CD4-positive, CD25-positive, alpha-beta regulatory T cell (primary cell): ENCODE data around the gene PPIL6. TPM values are rescaled to one million over a fixed set of nuclear protein-coding genes. Genes with fewer than 3 reads are reported as not detected.

Source experiments
- ATAC-seq, 2 donors: fragments of 150-1000 bp; cut with Tn5 transposase; one replicate each; pipeline ENCODE4 v1.10.0; 2021; ENCODE audit warnings: low read depth in 2 of 2, moderate number of reproducible peaks in 2 of 2, moderate library complexity in 1 of 2
- DNase-seq, 3 donors: peaks; one replicate each; pipeline versions ENCODE4 v3.0.0 to v3.0.0-alpha.2; 2012 to 2022; ENCODE audit warnings: mixed read lengths in 1 of 3
- H3K27ac ChIP-seq: one replicate; pipeline ENCODE4 v1.7.0; 2013; ENCODE audit warnings: mild to moderate bottlenecking, low read length; ENCODE audit not compliant: insufficient read depth, poor library complexity, severe bottlenecking
- H3K27me3 ChIP-seq: one replicate; pipeline ENCODE4 v1.7.0; 2013; ENCODE audit warnings: low read length; ENCODE audit not compliant: control insufficient read depth, insufficient read depth
- H3K36me3 ChIP-seq: one replicate; pipeline ENCODE4 v1.7.0; 2013; ENCODE audit warnings: mild to moderate bottlenecking, low read length, moderate library complexity; ENCODE audit not compliant: control insufficient read depth, insufficient read depth
- H3K4me1 ChIP-seq: 2 replicates; pipeline ENCODE4 v1.7.0; 2013; ENCODE audit warnings: mild to moderate bottlenecking, low read length; ENCODE audit not compliant: insufficient read depth, control insufficient read depth, poor library complexity, severe bottlenecking
- H3K4me3 ChIP-seq: one replicate; pipeline ENCODE4 v1.7.0; 2013; ENCODE audit warnings: low read depth, mild to moderate bottlenecking, low read length, moderate library complexity
- H3K9me3 ChIP-seq, 2 experiments: 1 replicate in 1 of 2; 2 replicates in 1 of 2; pipeline ENCODE4 v1.7.0; 2013; ENCODE audit warnings: low read length in 2 of 2, mild to moderate bottlenecking in 1 of 2, moderate library complexity in 1 of 2; ENCODE audit not compliant: control insufficient read depth in 2 of 2
- H3K27ac Mint-ChIP-seq, 3 donors: one replicate each; pipeline ENCODE4 v1.8.0; 2020 to 2022; ENCODE audit warnings: mild to moderate bottlenecking in 3 of 3, mixed read lengths in 3 of 3, moderate library complexity in 2 of 3
- H3K27me3 Mint-ChIP-seq: one replicate; pipeline ENCODE4 v1.8.0; 2022; ENCODE audit warnings: mild to moderate bottlenecking, mixed read lengths
- H3K36me3 Mint-ChIP-seq: one replicate; pipeline ENCODE4 v1.8.0; 2020; ENCODE audit warnings: mixed read lengths
- H3K4me1 Mint-ChIP-seq, 4 donors: one replicate each; pipeline ENCODE4 v1.8.0; 2020 to 2022; ENCODE audit warnings: mixed read lengths in 4 of 4, mild to moderate bottlenecking in 1 of 4
- H3K4me3 Mint-ChIP-seq, 4 donors: one replicate each; pipeline ENCODE4 v1.8.0; 2020 to 2022; ENCODE audit warnings: mild to moderate bottlenecking in 4 of 4, mixed read lengths in 4 of 4, moderate library complexity in 3 of 4
- H3K9me3 Mint-ChIP-seq, 7 donors: one replicate each; pipeline ENCODE4 v1.8.0; 2020 to 2022; ENCODE audit warnings: mixed read lengths in 7 of 7, mild to moderate bottlenecking in 3 of 7, moderate library complexity in 2 of 7
- polyA plus RNA-seq, 4 donors: library from polyadenylated mRNA; unstranded; fragments of 300-500 nt; fragmentation: Illumina TruSeq; gene quantifications; one replicate each; pipeline ENCODE4 v1.2.3, GENCODE V29; 2021
- total RNA-seq: library from RNA; stranded (reverse); gene quantifications from one replicate; pipeline ENCODE4 v1.2.3, GENCODE V29; 2022

The PPIL6 gene
- total and polyA plus RNA-seq, 5 donors from 2014 or later = 0.24 to 0.91 (median 0.42) TPM

- no peaks in the 10 kb centered on the region for H3K27me3 Mint-ChIP-seq
- ATAC-seq = no peak
- Histone ChIP-seq H3K27me3 (no peaks in the 10 kb centered on the region), H3K36me3 (peaks cover 87% of the 10 kb centered on the region), H3K9me3 (no peaks in the 10 kb centered on the region), H3K27ac (no peak overlapping the region), H3K4me1 (peaks cover 45% of the 10 kb centered on the region), H3K4me3 (no peak overlapping the region)
- H3K4me3 Mint-ChIP-seq = peak overlapping the region in 2 of 4 donors; percentile 2 to 47
- peaks cover 6 to 92% (median 60%) of the 10 kb centered on the region in 4 donors for H3K4me1 Mint-ChIP-seq
- no peak for DNase-seq
- H3K9me3 Mint-ChIP-seq = peaks cover 0 to 3% (median 0%) of the 10 kb centered on the region in 7 donors
- peaks cover 79% of the 10 kb centered on the region for H3K36me3 Mint-ChIP-seq
- peak overlapping the region; percentile 69 to 94 (median 86) for H3K27ac Mint-ChIP-seq
Observed at GRCh38 chr6:109473120-109473519, 32.7 kb upstream of the PPIL6 start.

DNA sequence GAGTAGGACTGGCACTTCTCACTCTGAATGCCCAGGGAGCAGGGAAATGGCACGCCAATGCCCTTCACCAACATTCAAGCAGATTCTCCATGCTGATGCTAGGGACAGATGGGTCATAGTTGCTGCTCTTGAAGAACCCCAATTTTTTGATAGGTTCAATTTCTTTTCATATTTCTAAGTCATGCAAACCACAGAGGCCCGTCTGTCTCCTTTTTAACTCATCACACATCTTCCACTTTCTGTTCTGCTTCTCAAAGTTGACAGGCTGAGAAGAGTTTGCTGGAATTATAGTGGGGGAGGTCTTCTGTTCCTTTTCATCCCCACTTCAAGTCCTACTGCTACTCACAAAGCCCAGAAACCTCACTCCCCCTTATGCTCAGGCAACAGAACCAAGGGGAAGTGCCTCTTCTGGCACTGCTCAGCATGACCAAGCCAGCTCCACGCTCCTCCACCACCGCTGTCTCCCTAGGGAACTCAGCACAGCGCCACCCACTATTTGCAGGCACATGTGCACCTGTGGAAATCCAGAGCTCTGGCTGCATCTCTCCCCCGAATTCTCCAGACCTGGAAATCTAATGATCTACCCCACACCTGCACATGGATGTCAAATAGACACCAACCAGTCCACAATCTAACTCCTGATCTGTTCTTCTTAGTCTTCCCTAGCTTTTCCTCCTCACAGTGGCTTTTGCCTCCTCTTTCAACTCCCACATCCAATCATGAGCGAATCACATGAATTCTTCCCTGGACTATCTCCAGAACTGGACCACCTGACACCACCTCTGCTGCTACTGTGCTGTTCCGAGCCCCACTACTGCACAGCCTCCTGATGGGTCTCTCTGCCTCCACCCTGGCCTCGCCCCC, 31.9 kb upstream of the PPIL6 start:
- no peaks in the 10 kb centered on the region for H3K27me3 ChIP-seq
- DNase-seq (no peak), ATAC-seq (no peak)
- peaks cover 37% of the 10 kb centered on the region for H3K4me1 ChIP-seq
- no peaks in the 10 kb centered on the region for H3K9me3 ChIP-seq
- H3K4me1 Mint-ChIP-seq = peaks cover 6 to 92% (median 63%) of the 10 kb centered on the region in 4 donors
- H3K27me3 Mint-ChIP-seq = no peaks in the 10 kb centered on the region
- peaks cover 0 to 3% (median 0%) of the 10 kb centered on the region in 7 donors for H3K9me3 Mint-ChIP-seq
- H3K4me3 Mint-ChIP-seq = peak overlapping the region in 2 of 4 donors; percentile 23 to 58
- H3K4me3 ChIP-seq = no peak overlapping the region
- peaks cover 91% of the 10 kb centered on the region for H3K36me3 ChIP-seq
- H3K36me3 Mint-ChIP-seq = peaks cover 80% of the 10 kb centered on the region
- H3K27ac ChIP-seq = no peak overlapping the region
- peak overlapping the region; percentile 55 to 94 (median 86) for H3K27ac Mint-ChIP-seq

DNA sequence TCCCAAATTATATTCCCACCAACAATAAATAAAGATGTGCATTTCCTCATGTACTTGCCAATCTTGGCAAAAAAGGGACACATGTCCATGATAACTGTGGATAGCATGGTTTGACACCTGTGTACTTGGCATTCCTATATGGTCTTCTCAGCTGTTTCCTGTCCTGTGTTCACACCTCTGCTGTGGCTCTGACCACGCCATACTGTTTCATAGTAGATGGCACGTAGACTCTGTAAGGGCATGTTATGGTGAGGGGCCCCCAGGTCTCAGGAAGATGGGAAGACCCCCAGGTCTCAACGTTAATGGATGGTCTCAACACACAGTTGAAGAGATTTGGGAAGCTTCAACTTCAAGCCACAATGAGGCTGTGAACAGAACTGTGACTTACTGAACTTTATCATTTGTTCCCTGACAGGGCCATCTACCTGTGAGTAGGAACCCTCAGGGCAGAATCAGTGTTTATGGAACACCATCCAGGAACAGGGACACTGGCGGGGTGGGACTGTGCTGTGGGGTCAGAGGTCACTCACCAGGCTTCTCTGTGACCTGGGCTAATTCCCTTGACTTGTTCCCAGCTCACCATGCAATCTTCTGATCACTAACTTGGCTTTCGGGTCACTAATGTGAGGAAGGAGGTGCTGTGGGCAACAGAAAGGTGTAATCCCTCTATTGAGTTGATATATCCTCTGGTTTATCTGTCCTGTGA, 30.8 kb upstream of the PPIL6 start:
- Histone ChIP-seq H3K4me1 (peaks cover 26% of the 10 kb centered on the region), H3K9me3 (no peaks in the 10 kb centered on the region), H3K27ac (no peak overlapping the region), H3K27me3 (no peaks in the 10 kb centered on the region), H3K4me3 (no peak overlapping the region), H3K36me3 (peaks cover 96% of the 10 kb centered on the region)
- Mint-ChIP-seq H3K36me3 (peaks cover 79% of the 10 kb centered on the region), H3K27ac (peak overlapping the region in 2 of 3 donors; percentile 55 to 70), H3K9me3 (peaks cover 0 to 3% (median 0%) of the 10 kb centered on the region in 7 donors), H3K4me1 (peaks cover 6 to 84% (median 58%) of the 10 kb centered on the region in 4 donors), H3K27me3 (no peaks in the 10 kb centered on the region), H3K4me3 (peak overlapping the region in 1 of 4 donors; percentile 23)
- no peak for DNase-seq
- no peak for ATAC-seq

DNA sequence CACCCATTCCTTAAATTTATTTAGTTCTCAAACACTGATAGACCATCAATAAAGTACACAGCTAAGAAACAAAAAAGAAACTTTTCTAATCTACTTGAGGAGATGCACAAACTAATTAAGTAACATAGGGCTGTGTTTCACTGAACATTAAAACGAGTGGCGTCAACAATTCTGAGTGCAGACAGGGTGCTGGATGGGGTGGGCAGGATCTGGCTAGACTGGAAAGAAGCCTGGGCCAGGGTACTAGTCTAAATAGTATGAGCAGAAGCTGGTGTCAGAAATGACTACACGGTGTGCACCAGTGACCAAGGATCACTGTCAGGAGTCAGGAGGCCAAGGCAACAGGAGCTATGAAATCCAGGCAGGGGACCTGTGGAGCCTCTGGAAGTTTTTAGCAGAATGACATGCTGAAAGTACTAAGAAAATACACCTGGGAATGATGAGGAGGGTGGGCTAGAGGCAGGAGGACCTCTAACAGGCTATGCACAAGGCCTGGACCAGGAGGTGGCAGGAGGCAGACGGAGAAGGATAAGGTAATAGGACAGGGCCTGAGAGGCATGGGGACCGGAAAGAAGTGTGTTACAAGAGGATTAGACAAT, 29.3 kb upstream of the PPIL6 start:
- Mint-ChIP-seq H3K9me3 (peaks cover 0 to 3% (median 0%) of the 10 kb centered on the region in 7 donors), H3K36me3 (peaks cover 76% of the 10 kb centered on the region), H3K4me1 (peaks cover 11 to 84% (median 56%) of the 10 kb centered on the region in 4 donors), H3K4me3 (peak overlapping the region in 1 of 4 donors; percentile 6), H3K27me3 (no peaks in the 10 kb centered on the region), H3K27ac (peak overlapping the region; percentile 59 to 99 (median 91))
- no peak for ATAC-seq
- peaks cover 97% of the 10 kb centered on the region for H3K36me3 ChIP-seq
- peaks cover 18% of the 10 kb centered on the region for H3K4me1 ChIP-seq
- DNase-seq = no peak
- no peaks in the 10 kb centered on the region for H3K27me3 ChIP-seq
- no peak overlapping the region for H3K4me3 ChIP-seq
- no peaks in the 10 kb centered on the region for H3K9me3 ChIP-seq
- no peak overlapping the region for H3K27ac ChIP-seq

- no peak for ATAC-seq
- H3K27me3 Mint-ChIP-seq = no peaks in the 10 kb centered on the region
- H3K9me3 ChIP-seq = no peaks in the 10 kb centered on the region
- peaks cover 66% of the 10 kb centered on the region for H3K36me3 Mint-ChIP-seq
- H3K36me3 ChIP-seq = peaks cover 96% of the 10 kb centered on the region
- H3K4me3 Mint-ChIP-seq = peak overlapping the region in 2 of 4 donors; percentile 62 to 75
- peaks cover 11 to 80% (median 56%) of the 10 kb centered on the region in 4 donors for H3K4me1 Mint-ChIP-seq
- DNase-seq = no peak
- no peaks in the 10 kb centered on the region for H3K27me3 ChIP-seq
- no peaks in the 10 kb centered on the region for H3K9me3 Mint-ChIP-seq
- H3K27ac ChIP-seq = no peak overlapping the region
- H3K4me1 ChIP-seq = peaks cover 13% of the 10 kb centered on the region
- H3K4me3 ChIP-seq = no peak overlapping the region
- peak overlapping the region; percentile 70 to 91 (median 88) for H3K27ac Mint-ChIP-seq
Observed at GRCh38 chr6:109467696-109468095, 27.3 kb upstream of the PPIL6 start.

GRCh38 chr6:109466212-109466923, 25.9 kb upstream of the PPIL6 start:
- Histone ChIP-seq H3K4me3 (no peak overlapping the region), H3K27me3 (no peaks in the 10 kb centered on the region), H3K27ac (no peak overlapping the region), H3K36me3 (peaks cover 96% of the 10 kb centered on the region), H3K4me1 (peaks cover 9% of the 10 kb centered on the region), H3K9me3 (no peaks in the 10 kb centered on the region)
- no peak for DNase-seq
- no peak for ATAC-seq
- Mint-ChIP-seq H3K27me3 (no peaks in the 10 kb centered on the region), H3K4me1 (peaks cover 19 to 76% (median 54%) of the 10 kb centered on the region in 4 donors), H3K9me3 (no peaks in the 10 kb centered on the region), H3K4me3 (peak overlapping the region in 3 of 4 donors; percentile 21 to 35 (median 23)), H3K36me3 (peaks cover 64% of the 10 kb centered on the region), H3K27ac (peak overlapping the region in 2 of 3 donors; percentile 27 to 42)

GRCh38 chr6:109465772-109466171, 25.3 kb upstream of the PPIL6 start:
- Histone ChIP-seq H3K4me1 (peaks cover 9% of the 10 kb centered on the region), H3K27ac (no peak overlapping the region), H3K36me3 (peaks cover 94% of the 10 kb centered on the region), H3K4me3 (no peak overlapping the region), H3K27me3 (no peaks in the 10 kb centered on the region), H3K9me3 (no peaks in the 10 kb centered on the region)
- H3K9me3 Mint-ChIP-seq = no peaks in the 10 kb centered on the region
- peaks cover 19 to 75% (median 54%) of the 10 kb centered on the region in 4 donors for H3K4me1 Mint-ChIP-seq
- H3K36me3 Mint-ChIP-seq = peaks cover 64% of the 10 kb centered on the region
- no peaks in the 10 kb centered on the region for H3K27me3 Mint-ChIP-seq
- ATAC-seq = no peak
- H3K4me3 Mint-ChIP-seq = peak overlapping the region in 2 of 4 donors; percentile 21 to 23
- H3K27ac Mint-ChIP-seq = peak overlapping the region; percentile 20 to 42 (median 27)
- DNase-seq = no peak
